NT2/D1 (cell line): ENCODE measurements around the gene TSC22D1.

Experiments
- DNase-seq: peaks from one replicate; pipeline ENCODE4 v3.0.0-alpha.2; 2011; ENCODE audit warnings: low read depth, low spot score
- H3K27me3 ChIP-seq: 2 replicates; pipeline ENCODE4 v1.6.0; 2011; ENCODE audit warnings: mild to moderate bottlenecking; ENCODE audit not compliant: insufficient read length, insufficient read depth
- H3K36me3 ChIP-seq: 2 replicates; pipeline ENCODE4 v1.6.1; 2011; ENCODE audit warnings: mild to moderate bottlenecking, low read length, mixed read lengths; ENCODE audit not compliant: insufficient read depth, insufficient read length
- H3K4me1 ChIP-seq: 2 replicates; pipeline ENCODE4 v1.5.1; 2011; ENCODE audit not compliant: insufficient read depth, insufficient read length
- H3K4me3 ChIP-seq: 2 replicates; pipeline ENCODE4 v1.5.1; 2011; ENCODE audit warnings: low read depth; ENCODE audit not compliant: insufficient read length
- H3K9ac ChIP-seq: 2 replicates; pipeline ENCODE4 v1.6.0; 2011; ENCODE audit warnings: low read depth; ENCODE audit not compliant: insufficient read length
- H3K9me3 ChIP-seq: 2 replicates; pipeline ENCODE4 v1.5.1; 2011; ENCODE audit warnings: mild to moderate bottlenecking, low read length; ENCODE audit not compliant: insufficient read depth
- SUZ12 ChIP-seq: IDR thresholded peaks from 2 replicates; pipeline ENCODE4 v1.6.1; 2011; ENCODE audit not compliant: insufficient read length, insufficient read depth; ENCODE audit errors: extremely low read depth
- YY1 ChIP-seq: IDR thresholded peaks from 2 replicates; pipeline ENCODE4 v1.6.1; 2011; ENCODE audit not compliant: insufficient read length, insufficient read depth
- ZNF274 ChIP-seq: IDR thresholded peaks from 2 replicates; pipeline ENCODE4 v1.6.1; 2011; ENCODE audit warnings: mild to moderate bottlenecking, low read depth, low read length

The TSC22D1 gene

GRCh38 chr13:44451651-44452050, 124.5 kb downstream of the TSC22D1 start:
- Histone ChIP-seq H3K4me1 (no peaks in the 10 kb centered on the region), H3K27me3 (no peaks in the 10 kb centered on the region), H3K4me3 (no peak overlapping the region), H3K9me3 (0 out of 2 replicates have a peak, but pooled peaks cover 9% of the 10 kb centered on the region), H3K9ac (no peak overlapping the region), H3K36me3 (no peaks in the 10 kb centered on the region)
- no peak for TF ChIP-seq ZNF274
- TF ChIP-seq SUZ12: no peak
- DNase-seq: no peak

GRCh38 chr13:44451126-44451525, 125.0 kb downstream of the TSC22D1 start:
- no peak for DNase-seq
- H3K4me3 ChIP-seq: no peak overlapping the region
- no peaks in the 10 kb centered on the region for H3K36me3 ChIP-seq
- H3K27me3 ChIP-seq: no peaks in the 10 kb centered on the region
- no peaks in the 10 kb centered on the region for H3K4me1 ChIP-seq
- no peak overlapping the region for H3K9ac ChIP-seq
- 0 out of 2 replicates have a peak, but pooled peaks cover 7% of the 10 kb centered on the region for H3K9me3 ChIP-seq
- TF ChIP-seq ZNF274 (no peak), SUZ12 (no peak), YY1 (no peak)

DNA sequence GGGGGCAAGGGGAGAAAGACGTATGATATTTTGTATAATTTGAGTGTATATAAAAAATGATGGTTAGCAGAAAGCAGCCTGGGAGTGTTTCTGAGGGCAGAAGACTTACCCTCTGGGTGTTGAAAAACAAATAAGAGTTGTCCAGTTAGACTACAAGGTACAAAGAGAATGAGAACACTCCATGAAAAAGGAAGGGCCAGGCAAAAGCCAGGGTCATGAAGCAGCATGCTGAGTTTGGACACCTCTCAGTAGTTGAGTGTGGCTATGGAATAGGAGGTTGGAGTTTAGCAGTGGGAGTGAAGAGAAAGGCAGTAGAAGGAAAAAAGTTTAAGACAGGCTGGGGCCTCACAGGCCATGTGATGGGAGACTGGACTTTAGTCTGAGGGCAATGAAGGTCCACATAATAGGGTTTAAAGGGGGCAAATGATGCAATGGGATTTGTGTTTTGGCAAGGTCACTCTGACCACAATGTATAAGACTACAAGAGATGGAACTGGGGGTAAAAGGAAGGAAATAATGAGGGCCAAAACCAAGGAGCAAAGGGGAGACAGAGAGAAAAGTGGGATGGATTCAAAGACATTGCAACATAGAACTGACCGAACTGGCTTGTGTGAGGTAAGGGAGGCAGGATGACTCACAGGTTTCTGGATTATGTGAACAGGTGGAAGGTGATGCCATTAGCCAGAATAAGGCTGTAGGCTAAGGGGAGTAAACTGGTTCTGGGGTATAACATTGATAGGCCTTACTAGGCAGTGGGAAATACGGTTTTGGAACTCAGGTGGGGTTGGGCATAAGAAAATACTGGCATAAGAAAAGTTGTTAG, 125.9 kb downstream of the TSC22D1 start:
- Histone ChIP-seq H3K4me1 (no peaks in the 10 kb centered on the region), H3K27me3 (no peaks in the 10 kb centered on the region), H3K4me3 (no peak overlapping the region), H3K9me3 (no peaks in the 10 kb centered on the region), H3K36me3 (no peaks in the 10 kb centered on the region), H3K9ac (no peak overlapping the region)
- DNase-seq: no peak
- TF ChIP-seq ZNF274 (no peak), SUZ12 (no peak), YY1 (no peak)

DNA sequence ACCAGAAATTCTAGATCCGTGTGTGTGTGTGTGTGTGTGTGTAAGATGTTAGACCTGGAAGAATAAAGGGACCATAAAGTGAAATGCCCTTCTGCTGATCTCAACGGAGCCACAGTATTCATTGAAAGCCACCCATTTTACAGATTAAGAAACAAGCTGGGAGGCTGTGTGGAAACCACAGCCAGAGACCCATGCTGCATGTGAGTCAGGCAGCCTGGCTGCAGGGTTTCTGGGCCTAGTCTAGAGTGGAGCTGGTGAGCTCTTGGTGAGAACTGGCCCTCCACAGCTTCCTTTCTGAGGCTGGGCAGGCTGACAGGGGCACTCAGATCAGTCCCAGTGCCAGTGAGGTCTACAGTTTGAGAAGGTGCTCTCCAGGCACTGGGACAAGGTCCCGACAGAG, 127.3 kb downstream of the TSC22D1 start:
- Histone ChIP-seq H3K4me1 (no peaks in the 10 kb centered on the region), H3K9ac (no peak overlapping the region), H3K4me3 (no peak overlapping the region), H3K9me3 (no peaks in the 10 kb centered on the region), H3K27me3 (no peaks in the 10 kb centered on the region), H3K36me3 (no peaks in the 10 kb centered on the region)
- no peak for DNase-seq
- no peak for TF ChIP-seq YY1
- no peak for TF ChIP-seq ZNF274
- no peak for TF ChIP-seq SUZ12

DNA sequence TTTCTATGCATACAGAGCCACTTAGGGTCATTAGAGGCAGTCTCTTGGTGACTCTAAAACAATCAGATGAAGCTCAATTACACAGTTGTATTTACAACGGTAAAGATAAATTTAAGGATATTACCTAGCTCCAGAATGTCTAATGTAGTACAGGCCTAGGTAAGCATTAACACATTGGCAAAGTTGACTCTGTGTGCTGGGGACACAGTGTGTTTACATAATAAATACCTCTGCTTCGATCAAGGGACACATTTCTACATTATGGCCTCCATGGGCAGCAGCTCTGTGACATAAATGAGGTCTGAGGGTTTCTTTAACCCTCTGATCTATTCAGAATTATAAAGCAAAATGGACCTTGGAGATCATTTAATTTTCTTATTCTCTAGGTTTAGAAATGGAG, 127.8 kb downstream of the TSC22D1 start:
- TF ChIP-seq SUZ12: no peak
- no peak for TF ChIP-seq ZNF274
- TF ChIP-seq YY1: no peak
- Histone ChIP-seq H3K36me3 (no peaks in the 10 kb centered on the region), H3K4me3 (no peak overlapping the region), H3K4me1 (no peaks in the 10 kb centered on the region), H3K9me3 (no peaks in the 10 kb centered on the region), H3K27me3 (no peaks in the 10 kb centered on the region), H3K9ac (no peak overlapping the region)
- DNase-seq: no peak

DNA sequence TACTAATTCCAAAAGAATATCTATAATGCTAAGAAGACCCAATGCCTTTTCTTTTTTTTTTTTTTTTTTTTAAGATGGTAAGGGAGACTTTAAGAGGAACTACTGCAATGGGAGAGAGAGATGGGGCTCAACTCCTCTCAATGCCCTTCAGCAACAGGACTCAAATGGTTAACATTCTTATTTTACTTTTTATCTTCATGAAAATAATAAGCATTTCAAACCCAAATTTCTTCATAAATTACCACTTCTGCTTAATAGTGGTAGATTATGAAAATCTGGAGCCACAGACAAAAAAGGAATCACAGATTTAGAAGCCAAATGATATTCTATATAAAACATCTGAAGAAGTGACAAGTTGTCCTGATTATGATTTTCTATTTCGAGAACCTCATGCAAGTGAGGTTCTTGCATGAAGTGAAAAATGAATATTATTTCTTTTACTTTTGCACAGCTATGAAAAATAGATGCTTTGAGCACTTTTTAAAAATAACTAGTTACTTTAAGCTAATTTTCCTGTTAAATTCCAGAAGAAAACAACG, 128.3 kb downstream of the TSC22D1 start:
- H3K4me1 ChIP-seq: no peaks in the 10 kb centered on the region
- no peak overlapping the region for H3K4me3 ChIP-seq
- no peak for DNase-seq
- H3K9me3 ChIP-seq: no peaks in the 10 kb centered on the region
- no peaks in the 10 kb centered on the region for H3K27me3 ChIP-seq
- H3K9ac ChIP-seq: no peak overlapping the region
- TF ChIP-seq SUZ12 (no peak), ZNF274 (no peak), YY1 (no peak)
- H3K36me3 ChIP-seq: no peaks in the 10 kb centered on the region

- no peak for DNase-seq
- H3K9ac ChIP-seq: no peak overlapping the region
- H3K9me3 ChIP-seq: no peaks in the 10 kb centered on the region
- H3K4me3 ChIP-seq: no peak overlapping the region
- H3K36me3 ChIP-seq: no peaks in the 10 kb centered on the region
- H3K4me1 ChIP-seq: no peaks in the 10 kb centered on the region
- TF ChIP-seq SUZ12 (no peak), YY1 (no peak), ZNF274 (no peak)
- H3K27me3 ChIP-seq: no peaks in the 10 kb centered on the region
These were observed 136.0 kb downstream of the TSC22D1 start for GRCh38 chr13:44440046-44440608.
